GM12878 (cell line): Measurements from ENCODE around the gene MNAT1. TPM values are rescaled to one million over a fixed set of nuclear protein-coding genes. Genes with fewer than 3 reads are reported as not detected.

Source experiments
- ASH2L ChIP-seq: fragments of 300-600, 200-600 bp; sonication (generic); IDR thresholded peaks from 2 replicates; pipeline ENCODE4 v1.6.1; 2017; ENCODE audit warnings: low read depth, mild to moderate bottlenecking, borderline replicate concordance
- BHLHE40 ChIP-seq, 2 experiments: fragments of 450-650 bp in 1 of 2; IDR thresholded peaks; 2 replicates each; pipeline ENCODE4 v1.6.1; 2011 to 2017; ENCODE audit warnings: low read depth in 2 of 2, borderline replicate concordance in 1 of 2, improper control_type of control experiment in 1 of 2, low read length in 1 of 2, mild to moderate bottlenecking in 1 of 2
- ETV6 ChIP-seq, 2 experiments: fragments of 450-650 bp in 1 of 2; IDR thresholded peaks in 1 of 2; conservative IDR thresholded peaks in 1 of 2; 2 replicates each; pipeline ENCODE4 v1.6.1; 2014; ENCODE audit warnings: antibody characterized with exemption in 1 of 2, borderline replicate concordance in 1 of 2, low read depth in 1 of 2, mild to moderate bottlenecking in 1 of 2, moderate library complexity in 1 of 2
- FOXK2 ChIP-seq: fragments of 450-650 bp; IDR thresholded peaks from 2 replicates; pipeline ENCODE4 v1.6.1; 2017; ENCODE audit warnings: mild to moderate bottlenecking, moderate library complexity
- HCFC1 ChIP-seq: fragments of 150-350 bp; IDR thresholded peaks from 2 replicates; pipeline ENCODE4 v1.6.1; 2014; ENCODE audit warnings: low read length
- HDAC2 ChIP-seq: fragments of 200-600 bp; sonication (generic); IDR thresholded peaks from 2 replicates; pipeline ENCODE4 v1.6.1; 2017
- HDAC6 ChIP-seq: fragments of 200-600 bp; sonication (generic); IDR thresholded peaks from one replicate; pipeline ENCODE4 v1.8.0; 2017; ENCODE audit warnings: antibody characterized with exemption; ENCODE audit not compliant: unreplicated experiment
- MTA3 ChIP-seq: IDR thresholded peaks from 2 replicates; pipeline ENCODE4 v1.6.1; 2012; ENCODE audit warnings: low read length, inconsistent platforms, borderline replicate concordance
- NBN ChIP-seq: fragments of 450-650 bp; IDR thresholded peaks from 2 replicates; pipeline ENCODE4 v1.6.1; 2016
- REST ChIP-seq: IDR thresholded peaks from 2 replicates; pipeline ENCODE4 v1.6.1; 2012; ENCODE audit warnings: mild to moderate bottlenecking, low read depth, low read length
- RUNX3 ChIP-seq: IDR thresholded peaks from 2 replicates; pipeline ENCODE4 v1.6.1; 2012; ENCODE audit warnings: low read length, inconsistent platforms
- SREBF1 ChIP-seq: IDR thresholded peaks from 2 replicates; pipeline ENCODE4 v1.6.1; 2012; ENCODE audit warnings: mild to moderate bottlenecking, low read length
- ZNF207 ChIP-seq: fragments of 450-650 bp; IDR thresholded peaks from 2 replicates; pipeline ENCODE4 v1.6.1; 2014; ENCODE audit warnings: antibody characterized with exemption, mild to moderate bottlenecking, borderline replicate concordance
- ZNF217 ChIP-seq: fragments of 450-650 bp; IDR thresholded peaks from 2 replicates; pipeline ENCODE4 v1.6.1; 2017; ENCODE audit warnings: antibody characterized with exemption, mild to moderate bottlenecking
- ZNF384 ChIP-seq: IDR thresholded peaks from 2 replicates; pipeline ENCODE4 v1.6.1; 2012; ENCODE audit warnings: low read depth, mild to moderate bottlenecking, low read length, improper control_type of control experiment, borderline replicate concordance
- polyA plus RNA-seq, 11 experiments: library from polyadenylated mRNA; depleted of rRNA in 4 of 11; unstranded in 6 of 11; stranded (reverse) in 5 of 11; fragments of >200 nt; fragmentation: Nextera tagmentation in 4 of 11; fragmentation: Illumina TruSeq in 1 of 11; extraction: Ambion mirVana in 4 of 11; extraction: Trizol in 1 of 11; gene quantifications; 1 replicate in 1 of 11; 2 replicates in 10 of 11; pipeline versions ENCODE4 v1.2.1 to v1.2.3, GENCODE V29; 2011 to 2016; ENCODE audit warnings: inconsistent platforms in 2 of 11, missing spikeins in 2 of 11, low read depth in 1 of 11
- total RNA-seq, 4 experiments: library from RNA; depleted of rRNA in 3 of 4; stranded (reverse); fragments of >200 nt in 3 of 4; fragmentation: Illumina TruSeq in 1 of 4; extraction: Trizol in 1 of 4; gene quantifications; 2 replicates each; pipeline versions ENCODE4 v1.2.1 to v1.2.3, GENCODE V29; 2013 to 2021
- TF ChIP-seq, protein P1 (sequence below): fragments of 450-650 bp; IDR thresholded peaks from 2 replicates; pipeline ENCODE4 v1.6.1; 2018; ENCODE audit warnings: mild to moderate bottlenecking, low read depth, moderate library complexity; ENCODE audit not compliant: partially characterized antibody
- TF ChIP-seq, protein P2 (sequence below): fragments of 450-650 bp; IDR thresholded peaks from 2 replicates; pipeline ENCODE4 v1.6.1; 2014; ENCODE audit warnings: mild to moderate bottlenecking
- TF ChIP-seq, protein P3 (sequence below): IDR thresholded peaks from 2 replicates; pipeline ENCODE4 v1.6.1; 2012; ENCODE audit warnings: low read depth, low read length, improper control_type of control experiment
- TF ChIP-seq, protein P4 (sequence below): fragments of 450-650 bp; IDR thresholded peaks from 2 replicates; pipeline ENCODE4 v1.6.1; 2016; ENCODE audit warnings: mild to moderate bottlenecking

MNAT1 gene
- total and polyA plus RNA-seq, 10 of the 15 experiments (the other 5 are each of a cell fraction or from before 2014, with no cell fraction given) = 26.5 to 67.4 (median 40.8) TPM

GRCh38 chr14:60980811-60981632 lies 246.5 kb downstream of the MNAT1 start, which contains the start of the genes SLC38A6 and TRMT5 (continued):
- peak; percentile 77 for TF ChIP-seq HCFC1
- peak; percentile 34 to 46; a peak in 2 of 4 replicates for TF ChIP-seq BHLHE40 (IDR thresholded peaks at IDR 0.05; ENCODE audit: borderline replicate concordance in 1 of 2, low read depth in 2 of 2, low read length in 1 of 2)
- peak; percentile 76 for TF ChIP-seq REST
- TF ChIP-seq NBN = peak; percentile 99
- TF ChIP-seq RUNX3 = peak; percentile 56
- TF ChIP-seq MTA3 = no peak
- TF ChIP-seq ASH2L = peak; percentile 94
- TF ChIP-seq ZNF384 = no peak
- no peak; the same call in 1 of the 2 replicates for TF ChIP-seq FOXK2
- TF ChIP-seq HDAC2 = no peak; the same call in 1 of the 2 replicates
- TF ChIP-seq, protein P1, sequence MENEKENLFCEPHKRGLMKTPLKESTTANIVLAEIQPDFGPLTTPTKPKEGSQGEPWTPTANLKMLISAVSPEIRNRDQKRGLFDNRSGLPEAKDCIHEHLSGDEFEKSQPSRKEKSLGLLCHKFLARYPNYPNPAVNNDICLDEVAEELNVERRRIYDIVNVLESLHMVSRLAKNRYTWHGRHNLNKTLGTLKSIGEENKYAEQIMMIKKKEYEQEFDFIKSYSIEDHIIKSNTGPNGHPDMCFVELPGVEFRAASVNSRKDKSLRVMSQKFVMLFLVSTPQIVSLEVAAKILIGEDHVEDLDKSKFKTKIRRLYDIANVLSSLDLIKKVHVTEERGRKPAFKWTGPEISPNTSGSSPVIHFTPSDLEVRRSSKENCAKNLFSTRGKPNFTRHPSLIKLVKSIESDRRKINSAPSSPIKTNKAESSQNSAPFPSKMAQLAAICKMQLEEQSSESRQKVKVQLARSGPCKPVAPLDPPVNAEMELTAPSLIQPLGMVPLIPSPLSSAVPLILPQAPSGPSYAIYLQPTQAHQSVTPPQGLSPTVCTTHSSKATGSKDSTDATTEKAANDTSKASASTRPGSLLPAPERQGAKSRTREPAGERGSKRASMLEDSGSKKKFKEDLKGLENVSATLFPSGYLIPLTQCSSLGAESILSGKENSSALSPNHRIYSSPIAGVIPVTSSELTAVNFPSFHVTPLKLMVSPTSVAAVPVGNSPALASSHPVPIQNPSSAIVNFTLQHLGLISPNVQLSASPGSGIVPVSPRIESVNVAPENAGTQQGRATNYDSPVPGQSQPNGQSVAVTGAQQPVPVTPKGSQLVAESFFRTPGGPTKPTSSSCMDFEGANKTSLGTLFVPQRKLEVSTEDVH = peak; percentile 83
- TF ChIP-seq ZNF217 = 0 out of 2 replicates have a peak, but pooled peaks have one; percentile 39
- TF ChIP-seq, protein P2, sequence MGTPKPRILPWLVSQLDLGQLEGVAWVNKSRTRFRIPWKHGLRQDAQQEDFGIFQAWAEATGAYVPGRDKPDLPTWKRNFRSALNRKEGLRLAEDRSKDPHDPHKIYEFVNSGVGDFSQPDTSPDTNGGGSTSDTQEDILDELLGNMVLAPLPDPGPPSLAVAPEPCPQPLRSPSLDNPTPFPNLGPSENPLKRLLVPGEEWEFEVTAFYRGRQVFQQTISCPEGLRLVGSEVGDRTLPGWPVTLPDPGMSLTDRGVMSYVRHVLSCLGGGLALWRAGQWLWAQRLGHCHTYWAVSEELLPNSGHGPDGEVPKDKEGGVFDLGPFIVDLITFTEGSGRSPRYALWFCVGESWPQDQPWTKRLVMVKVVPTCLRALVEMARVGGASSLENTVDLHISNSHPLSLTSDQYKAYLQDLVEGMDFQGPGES = no peak
- TF ChIP-seq, protein P3, sequence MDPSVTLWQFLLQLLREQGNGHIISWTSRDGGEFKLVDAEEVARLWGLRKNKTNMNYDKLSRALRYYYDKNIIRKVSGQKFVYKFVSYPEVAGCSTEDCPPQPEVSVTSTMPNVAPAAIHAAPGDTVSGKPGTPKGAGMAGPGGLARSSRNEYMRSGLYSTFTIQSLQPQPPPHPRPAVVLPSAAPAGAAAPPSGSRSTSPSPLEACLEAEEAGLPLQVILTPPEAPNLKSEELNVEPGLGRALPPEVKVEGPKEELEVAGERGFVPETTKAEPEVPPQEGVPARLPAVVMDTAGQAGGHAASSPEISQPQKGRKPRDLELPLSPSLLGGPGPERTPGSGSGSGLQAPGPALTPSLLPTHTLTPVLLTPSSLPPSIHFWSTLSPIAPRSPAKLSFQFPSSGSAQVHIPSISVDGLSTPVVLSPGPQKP = peak; percentile 63
- TF ChIP-seq, protein P4, sequence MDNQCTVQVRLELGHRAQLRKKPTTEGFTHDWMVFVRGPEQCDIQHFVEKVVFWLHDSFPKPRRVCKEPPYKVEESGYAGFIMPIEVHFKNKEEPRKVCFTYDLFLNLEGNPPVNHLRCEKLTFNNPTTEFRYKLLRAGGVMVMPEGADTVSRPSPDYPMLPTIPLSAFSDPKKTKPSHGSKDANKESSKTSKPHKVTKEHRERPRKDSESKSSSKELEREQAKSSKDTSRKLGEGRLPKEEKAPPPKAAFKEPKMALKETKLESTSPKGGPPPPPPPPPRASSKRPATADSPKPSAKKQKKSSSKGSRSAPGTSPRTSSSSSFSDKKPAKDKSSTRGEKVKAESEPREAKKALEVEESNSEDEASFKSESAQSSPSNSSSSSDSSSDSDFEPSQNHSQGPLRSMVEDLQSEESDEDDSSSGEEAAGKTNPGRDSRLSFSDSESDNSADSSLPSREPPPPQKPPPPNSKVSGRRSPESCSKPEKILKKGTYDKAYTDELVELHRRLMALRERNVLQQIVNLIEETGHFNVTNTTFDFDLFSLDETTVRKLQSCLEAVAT = peak; percentile 51; the same call in 1 of the 2 replicates
- TF ChIP-seq ZNF207 = no peak; the same call in 1 of the 2 replicates
- no peak for TF ChIP-seq SREBF1
- TF ChIP-seq ETV6 (conservative IDR thresholded peaks at IDR 0.05 in 1 of 2, IDR thresholded peaks at IDR 0.05 in 1 of 2; ENCODE audit: borderline replicate concordance in 1 of 2, low read depth in 1 of 2) = no peak
- TF ChIP-seq HDAC6 = peak; percentile 33
